ENCODE measurements around the gene ADAMTS17.

The ADAMTS17 gene

DNA sequence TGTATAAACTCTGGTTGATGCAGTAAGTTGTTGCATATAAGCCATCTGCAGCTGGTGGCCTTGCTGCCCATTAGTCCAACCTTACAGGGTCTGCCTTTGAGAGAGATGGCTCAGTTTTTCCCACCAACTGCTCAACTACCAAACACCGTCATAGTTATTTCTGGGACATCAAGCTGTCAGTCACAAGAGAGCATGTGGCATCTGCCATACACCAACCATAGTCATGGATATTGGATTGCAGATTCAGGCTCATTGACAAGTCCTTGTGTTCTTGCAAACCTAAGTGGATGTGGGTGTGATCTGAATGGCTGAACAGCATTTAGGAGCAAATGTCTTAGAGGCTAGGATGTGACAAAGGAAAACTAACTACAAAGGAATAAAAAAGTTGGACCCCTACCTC lies 137.6 kb downstream of the ADAMTS17 start:
- no peak for DNase-seq
- Mint-ChIP-seq H3K27me3 (ENCODE audit: low read depth, poor library complexity) (peaks cover 14% of the 10 kb centered on the region), H3K9me3 (peaks cover 33% of the 10 kb centered on the region), H3K4me3 (no peak overlapping the region), H3K27ac (no peak overlapping the region), H3K36me3 (ENCODE audit: low read depth) (peaks cover 14% of the 10 kb centered on the region), H3K4me1 (peaks cover 64% of the 10 kb centered on the region)
- TF ChIP-seq, protein P1, sequence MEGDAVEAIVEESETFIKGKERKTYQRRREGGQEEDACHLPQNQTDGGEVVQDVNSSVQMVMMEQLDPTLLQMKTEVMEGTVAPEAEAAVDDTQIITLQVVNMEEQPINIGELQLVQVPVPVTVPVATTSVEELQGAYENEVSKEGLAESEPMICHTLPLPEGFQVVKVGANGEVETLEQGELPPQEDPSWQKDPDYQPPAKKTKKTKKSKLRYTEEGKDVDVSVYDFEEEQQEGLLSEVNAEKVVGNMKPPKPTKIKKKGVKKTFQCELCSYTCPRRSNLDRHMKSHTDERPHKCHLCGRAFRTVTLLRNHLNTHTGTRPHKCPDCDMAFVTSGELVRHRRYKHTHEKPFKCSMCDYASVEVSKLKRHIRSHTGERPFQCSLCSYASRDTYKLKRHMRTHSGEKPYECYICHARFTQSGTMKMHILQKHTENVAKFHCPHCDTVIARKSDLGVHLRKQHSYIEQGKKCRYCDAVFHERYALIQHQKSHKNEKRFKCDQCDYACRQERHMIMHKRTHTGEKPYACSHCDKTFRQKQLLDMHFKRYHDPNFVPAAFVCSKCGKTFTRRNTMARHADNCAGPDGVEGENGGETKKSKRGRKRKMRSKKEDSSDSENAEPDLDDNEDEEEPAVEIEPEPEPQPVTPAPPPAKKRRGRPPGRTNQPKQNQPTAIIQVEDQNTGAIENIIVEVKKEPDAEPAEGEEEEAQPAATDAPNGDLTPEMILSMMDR (IDR thresholded peaks at IDR 0.05): no peak

DNA sequence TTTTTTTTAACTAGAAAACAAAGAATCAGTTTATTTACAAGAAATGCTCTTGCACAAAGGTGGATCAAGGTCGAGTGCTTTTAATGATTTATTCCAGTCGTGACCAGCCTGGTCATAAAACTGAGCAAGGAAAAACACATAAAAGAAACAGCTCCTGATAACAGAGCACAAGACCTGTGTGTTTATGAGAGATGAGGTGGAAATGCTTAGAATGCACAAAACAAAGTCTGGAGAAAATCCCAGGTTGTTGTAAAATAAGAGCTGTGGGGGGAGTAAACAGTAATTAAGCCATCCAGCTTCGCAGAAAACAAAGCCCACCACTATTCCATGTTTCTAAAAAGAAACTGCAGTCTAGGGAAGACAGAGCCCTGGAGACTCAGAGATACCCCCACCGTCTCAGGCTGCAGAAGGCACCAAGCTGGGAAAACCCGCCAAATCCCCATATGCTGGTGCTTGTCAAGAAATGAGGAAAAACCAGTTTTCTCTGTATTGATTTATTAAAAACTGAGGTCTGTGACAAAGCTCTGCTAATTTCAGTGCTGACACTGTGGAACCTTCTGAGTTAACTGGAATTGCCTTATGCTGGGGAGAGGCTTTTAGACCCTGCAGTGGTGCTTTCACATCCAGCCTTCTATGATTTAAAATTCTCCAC lies 139.3 kb downstream of the ADAMTS17 start:
- Mint-ChIP-seq H3K27me3 (ENCODE audit: low read depth, poor library complexity) (peaks cover 14% of the 10 kb centered on the region), H3K36me3 (ENCODE audit: low read depth) (peaks cover 14% of the 10 kb centered on the region), H3K9me3 (peaks cover 33% of the 10 kb centered on the region), H3K27ac (peak overlapping the region; percentile 87), H3K4me1 (peaks cover 53% of the 10 kb centered on the region), H3K4me3 (peak overlapping the region; percentile 44)
- DNase-seq: no peak
- TF ChIP-seq, protein P1 (IDR thresholded peaks at IDR 0.05): no peak

DNA sequence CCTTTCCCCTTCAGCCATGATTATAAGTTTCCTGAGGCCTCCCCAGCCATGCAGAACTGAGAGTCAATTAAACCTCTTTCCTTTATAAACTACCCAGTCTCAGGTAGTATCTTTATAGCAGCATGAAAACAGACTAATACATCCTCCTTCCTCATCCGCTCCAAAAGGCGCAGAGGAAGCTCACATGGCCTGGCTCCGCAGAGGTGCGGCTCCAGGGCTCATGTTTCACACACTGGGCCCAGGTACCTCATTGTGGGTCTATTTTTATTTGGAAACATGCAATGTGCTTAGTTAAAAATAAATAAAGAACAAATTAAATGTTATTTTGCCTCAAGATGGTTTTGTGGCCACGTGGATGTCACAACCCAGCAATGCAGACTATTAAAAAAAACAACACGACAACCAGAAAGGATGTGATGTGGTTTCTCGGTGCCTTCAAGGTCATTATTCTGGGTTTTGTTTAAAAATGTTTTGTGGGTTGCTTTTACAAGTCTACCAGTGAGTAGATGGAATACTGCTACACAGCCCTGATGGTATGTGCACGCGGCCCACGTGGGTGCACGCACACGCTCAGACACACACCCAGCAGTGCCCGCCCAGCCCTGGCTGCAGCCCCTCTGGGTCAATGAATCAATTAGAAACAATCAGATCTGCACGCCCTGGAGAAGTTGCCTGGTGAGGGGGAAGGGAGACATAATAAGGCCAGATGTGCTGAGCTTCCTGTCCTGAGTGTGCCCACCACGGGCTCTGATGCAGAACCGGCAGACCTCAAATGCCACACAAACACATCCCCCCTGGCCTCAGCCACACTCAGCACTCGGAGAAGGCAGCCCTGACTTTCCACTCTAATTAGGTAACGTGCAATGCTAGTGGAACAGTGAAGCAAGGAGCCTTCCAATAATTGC lies 140.1 kb downstream of the ADAMTS17 start:
- DNase-seq: peak; percentile 9
- TF ChIP-seq, protein P1 (IDR thresholded peaks at IDR 0.05): no peak
- Mint-ChIP-seq H3K4me3 (peak overlapping the region; percentile 44), H3K4me1 (peaks cover 52% of the 10 kb centered on the region), H3K36me3 (ENCODE audit: low read depth) (peaks cover 14% of the 10 kb centered on the region), H3K9me3 (peaks cover 33% of the 10 kb centered on the region), H3K27ac (peak overlapping the region; percentile 87), H3K27me3 (ENCODE audit: low read depth, poor library complexity) (peaks cover 11% of the 10 kb centered on the region)

DNA sequence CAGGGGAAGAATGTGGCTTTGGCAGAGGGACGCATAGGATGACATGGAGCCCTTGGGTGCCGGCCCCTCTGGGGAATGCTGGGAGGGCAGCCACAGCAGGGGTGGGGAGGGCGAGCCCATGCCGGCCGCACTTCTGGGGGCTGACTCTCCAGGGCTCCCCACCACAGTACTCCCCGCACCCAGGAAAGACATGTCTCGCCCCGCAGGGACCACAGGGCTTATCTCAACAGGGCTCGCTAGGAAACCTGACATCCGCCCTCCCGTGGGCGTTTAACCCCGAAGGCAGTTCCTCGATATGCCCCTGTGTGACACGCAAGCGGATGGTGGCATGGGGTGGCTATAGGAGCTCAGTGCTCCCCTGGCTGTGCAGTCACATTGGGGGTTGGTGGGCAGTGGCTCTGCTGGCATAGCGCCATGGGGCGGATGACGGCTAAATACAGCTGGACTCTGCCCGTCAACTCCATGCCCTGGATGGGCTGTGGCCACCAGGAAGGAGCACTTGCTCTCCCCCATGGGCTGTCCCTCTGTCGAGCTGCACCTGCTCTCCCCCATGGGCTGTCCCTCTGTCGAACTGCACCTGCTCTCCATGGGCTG lies 141.4 kb downstream of the ADAMTS17 start:
- Mint-ChIP-seq H3K36me3 (ENCODE audit: low read depth) (peaks cover 14% of the 10 kb centered on the region), H3K4me3 (no peak overlapping the region), H3K9me3 (peaks cover 33% of the 10 kb centered on the region), H3K27me3 (ENCODE audit: low read depth, poor library complexity) (peaks cover 11% of the 10 kb centered on the region), H3K4me1 (peaks cover 57% of the 10 kb centered on the region), H3K27ac (no peak overlapping the region)
- TF ChIP-seq, protein P1 (IDR thresholded peaks at IDR 0.05): no peak
- no peak for DNase-seq

DNA sequence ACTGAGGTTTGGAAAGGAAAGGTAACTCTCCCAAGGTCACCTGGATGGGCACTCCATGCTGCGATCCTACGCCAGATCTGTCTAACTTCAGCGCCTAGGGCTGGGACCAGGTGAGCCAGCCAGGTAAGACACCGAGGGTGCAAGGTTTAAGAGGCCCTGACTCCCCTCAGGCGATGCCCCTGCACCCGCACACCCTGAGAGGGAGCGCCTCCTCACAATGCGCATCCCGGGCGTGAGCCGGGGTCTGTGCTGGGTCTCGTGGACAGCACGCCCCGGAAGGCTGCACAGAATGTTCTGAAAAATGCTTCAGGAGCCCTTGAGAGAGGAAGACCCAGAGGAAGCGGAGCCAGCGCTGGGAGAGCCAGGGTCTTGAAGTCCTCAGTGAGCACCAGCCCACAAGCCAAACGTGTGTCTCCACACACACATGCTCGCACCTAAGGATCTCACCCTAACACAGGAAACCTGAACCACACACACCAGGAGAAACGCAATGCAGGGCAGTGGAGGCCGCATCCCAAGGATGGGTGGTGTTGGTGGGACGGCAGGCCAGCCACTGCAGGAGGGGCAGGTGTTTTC lies 142.0 kb downstream of the ADAMTS17 start:
- no peak overlapping the region for H3K27ac Mint-ChIP-seq
- peaks cover 58% of the 10 kb centered on the region for H3K4me1 Mint-ChIP-seq
- peaks cover 11% of the 10 kb centered on the region for H3K27me3 Mint-ChIP-seq (ENCODE audit: low read depth, poor library complexity)
- H3K9me3 Mint-ChIP-seq: peaks cover 27% of the 10 kb centered on the region
- no peak for DNase-seq
- H3K36me3 Mint-ChIP-seq (ENCODE audit: low read depth): peaks cover 14% of the 10 kb centered on the region
- TF ChIP-seq, protein P1 (IDR thresholded peaks at IDR 0.05): no peak
- H3K4me3 Mint-ChIP-seq: no peak overlapping the region
